Smooth muscle cell of trachea (primary cell): Measurements from ENCODE around the gene STN1. TPM values are rescaled to one million over a fixed set of nuclear protein-coding genes. Genes with fewer than 3 reads are reported as not detected.

Experiments
- total RNA-seq: library from RNA; depleted of rRNA; stranded (reverse); fragments of >200 nt; gene quantifications from 2 replicates; pipeline ENCODE4 v1.2.1, GENCODE V29; 2014

STN1 gene
- 46.3 and 55.4 TPM in 2 replicates for total RNA-seq

GRCh38 chr10:103918053-103918846, at the start of gene STN1:
Gene STN1, minus strand, starts transcription at chr10:103918184. Its CDS starts 590 bp downstream, at chr10:103917594.

GRCh38 chr10:103966671-103967447, 48.9 kb upstream of the STN1 start, which contains the start of gene SLK:
Gene SLK, plus strand, starts transcription at chr10:103967140. Its CDS starts 606 bp downstream, at chr10:103967746.

GRCh38 chr10:103855424-103855823, 62.6 kb downstream of the STN1 start, which contains the start of gene SH3PXD2A:
Gene SH3PXD2A, minus strand, starts transcription at chr10:103855576. Its CDS starts 310 bp downstream, at chr10:103855266.

Other genes with a start within 250 kb of the STN1 start
- gene SH3PXD2A, start 62.6 kb downstream of the STN1 start, total RNA-seq = 24.0 and 38.5 TPM in 2 replicates
- gene SLK, start 49.0 kb upstream of the STN1 start, total RNA-seq = 60.2 and 82.3 TPM in 2 replicates
- gene COL17A1, start 167.7 kb upstream of the STN1 start, total RNA-seq = under 0.01 and 1.6 TPM in 2 replicates
- 5.5 and 16.9 TPM in 2 replicates for gene SFR1, start 204.0 kb upstream of the STN1 start, total RNA-seq